Mesenchymal stem cell (in vitro differentiated cells and primary cell): Measurements from ENCODE around the gene MTMR12.

ENCODE experiments used
- DNase-seq: peaks from one replicate; pipeline ENCODE4 v3.0.0-alpha.2; 2013
- H2AFZ ChIP-seq: one replicate; pipeline ENCODE4 v1.6.1; 2013; ENCODE audit warnings: low read depth, mild to moderate bottlenecking, control low read depth, inconsistent platforms, low read length, moderate library complexity
- H2AK5ac ChIP-seq: 2 replicates; pipeline ENCODE4 v1.6.1; 2013; ENCODE audit warnings: low read length, moderate library complexity, mild to moderate bottlenecking, inconsistent platforms; ENCODE audit not compliant: severe bottlenecking
- H2BK120ac ChIP-seq: one replicate; pipeline ENCODE4 v1.6.1; 2013; ENCODE audit warnings: low read depth, mild to moderate bottlenecking, inconsistent platforms, low read length, moderate library complexity
- H2BK12ac ChIP-seq, 2 experiments: one replicate each; pipeline ENCODE4 v1.6.1; 2013; ENCODE audit warnings: inconsistent platforms in 2 of 2, low read length in 2 of 2, mild to moderate bottlenecking in 2 of 2, moderate library complexity in 2 of 2, control low read depth in 1 of 2
- H2BK15ac ChIP-seq: one replicate; pipeline ENCODE4 v1.6.1; 2013; ENCODE audit warnings: mild to moderate bottlenecking, low read depth, inconsistent platforms; ENCODE audit not compliant: poor library complexity, severe bottlenecking
- H2BK5ac ChIP-seq: 2 replicates; pipeline ENCODE4 v1.6.1; 2013; ENCODE audit warnings: low read depth, mild to moderate bottlenecking, low read length, control low read depth, inconsistent platforms; ENCODE audit not compliant: poor library complexity, severe bottlenecking
- H3K14ac ChIP-seq, 2 experiments: one replicate each; pipeline ENCODE4 v1.6.1; 2013; ENCODE audit warnings: inconsistent platforms in 2 of 2, low read length in 2 of 2, control low read depth in 1 of 2, mild to moderate bottlenecking in 1 of 2, moderate library complexity in 1 of 2
- H3K18ac ChIP-seq, 2 experiments: one replicate each; pipeline ENCODE4 v1.6.1; 2013; ENCODE audit warnings: inconsistent platforms in 2 of 2, low read length in 2 of 2, control low read depth in 1 of 2, low read depth in 1 of 2, mild to moderate bottlenecking in 1 of 2
- H3K23ac ChIP-seq, 2 experiments: one replicate each; pipeline ENCODE4 v1.6.1; 2013; ENCODE audit warnings: inconsistent platforms in 2 of 2, low read length in 2 of 2, mild to moderate bottlenecking in 2 of 2, moderate library complexity in 2 of 2, control low read depth in 1 of 2
- H3K27ac ChIP-seq: 2 replicates; pipeline ENCODE4 v1.5.1; 2013; ENCODE audit warnings: mild to moderate bottlenecking, moderate library complexity, low read length, control low read depth, inconsistent platforms; ENCODE audit not compliant: poor library complexity, severe bottlenecking
- H3K27me3 ChIP-seq, 2 experiments: 2 replicates each; pipeline versions ENCODE4 v1.6.1 to v1.7.0; 2013; ENCODE audit warnings: low read length in 2 of 2, mild to moderate bottlenecking in 2 of 2, moderate library complexity in 2 of 2, control low read depth in 1 of 2, inconsistent platforms in 1 of 2; ENCODE audit not compliant: control insufficient read depth in 1 of 2, insufficient read depth in 1 of 2
- H3K36me3 ChIP-seq, 2 experiments: 2 replicates each; pipeline versions ENCODE4 v1.6.1 to v1.7.0; 2013; ENCODE audit warnings: low read length in 2 of 2, control low read depth in 1 of 2, inconsistent platforms in 1 of 2, low read depth in 1 of 2, mild to moderate bottlenecking in 1 of 2; ENCODE audit not compliant: insufficient read depth in 2 of 2, control insufficient read depth in 1 of 2
- H3K4ac ChIP-seq, 2 experiments: one replicate each; pipeline ENCODE4 v1.6.1; 2013; ENCODE audit warnings: inconsistent platforms in 2 of 2, low read length in 2 of 2, mild to moderate bottlenecking in 2 of 2, moderate library complexity in 2 of 2, control low read depth in 1 of 2, low read depth in 1 of 2
- H3K4me1 ChIP-seq: 2 replicates; pipeline ENCODE4 v1.6.1; 2013; ENCODE audit warnings: low read depth, low read length, control low read depth; ENCODE audit not compliant: control insufficient read depth, insufficient read depth
- H3K4me2 ChIP-seq: 2 replicates; pipeline ENCODE4 v1.6.1; 2013; ENCODE audit warnings: low read length, mild to moderate bottlenecking, inconsistent platforms; ENCODE audit not compliant: poor library complexity, severe bottlenecking
- H3K4me3 ChIP-seq, 2 experiments: 2 replicates each; pipeline versions ENCODE4 v1.5.1 to v1.7.0; 2013; ENCODE audit warnings: low read length in 2 of 2, mild to moderate bottlenecking in 2 of 2, control low read depth in 1 of 2, low read depth in 1 of 2; ENCODE audit not compliant: insufficient read depth in 1 of 2
- H3K79me1 ChIP-seq: replicated peaks from 2 replicates; pipeline ENCODE4 v1.6.1; 2013; ENCODE audit warnings: mild to moderate bottlenecking, control low read depth, low read length, inconsistent platforms; ENCODE audit not compliant: poor library complexity, severe bottlenecking
- H3K9ac ChIP-seq: 2 replicates; pipeline ENCODE4 v1.7.0; 2013; ENCODE audit warnings: mild to moderate bottlenecking, low read length, moderate library complexity
- H3K9me3 ChIP-seq: 2 replicates; pipeline ENCODE4 v1.7.0; 2013; ENCODE audit warnings: mild to moderate bottlenecking, low read length; ENCODE audit not compliant: control insufficient read depth
- H4K8ac ChIP-seq: one replicate; pipeline ENCODE4 v1.6.1; 2013; ENCODE audit warnings: inconsistent platforms, mild to moderate bottlenecking, low read length, moderate library complexity
- H4K91ac ChIP-seq: one replicate; pipeline ENCODE4 v1.6.1; 2013; ENCODE audit warnings: mild to moderate bottlenecking, low read length, inconsistent platforms
- WGBS: methylation state at CpG from one replicate; pipeline ENCODE4 v1.1.7; 2013; ENCODE audit warnings: mixed read lengths; 5-methylcytosine and 5-hydroxymethylcytosine counted together

The MTMR12 gene

GRCh38 chr5:32241034-32241783 is 71.5 kb downstream of the MTMR12 start:
- Histone ChIP-seq H4K91ac (no peak overlapping the region), H3K14ac (no peak overlapping the region), H3K27ac (no peak overlapping the region), H3K4me2 (no peak overlapping the region), H3K4me3 (no peak overlapping the region), H2BK12ac (no peak overlapping the region), H3K4ac (no peak overlapping the region), H2BK5ac (no peak overlapping the region), H3K36me3 (peaks cover 16 to 74% of the 10 kb centered on the region in 2 experiments), H3K18ac (no peak overlapping the region), H3K4me1 (no peaks in the 10 kb centered on the region), H3K27me3 (no peaks in the 10 kb centered on the region), H3K79me1 (peaks cover 2% of the 10 kb centered on the region), H3K9me3 (no peaks in the 10 kb centered on the region), H2AFZ (no peak overlapping the region), H4K8ac (no peak overlapping the region), H2AK5ac (no peak overlapping the region), H3K9ac (no peak overlapping the region), H2BK120ac (no peak overlapping the region), H2BK15ac (no peak overlapping the region), H3K23ac (no peak overlapping the region)
- no peak for DNase-seq
- 99% methylated on average over 6 of the region's 7 CpGs for WGBS

- Histone ChIP-seq H3K4me2 (no peak overlapping the region), H2BK15ac (no peak overlapping the region), H4K91ac (no peak overlapping the region), H3K9me3 (no peaks in the 10 kb centered on the region), H3K14ac (no peak overlapping the region), H3K4me3 (no peak overlapping the region), H2BK120ac (no peak overlapping the region), H3K4me1 (peaks cover 2% of the 10 kb centered on the region), H2AFZ (no peak overlapping the region), H3K9ac (no peak overlapping the region), H3K27me3 (no peaks in the 10 kb centered on the region), H3K36me3 (peaks cover 18 to 82% of the 10 kb centered on the region in 2 experiments), H2BK5ac (no peak overlapping the region), H3K27ac (no peak overlapping the region), H3K79me1 (peaks cover 5% of the 10 kb centered on the region), H3K23ac (no peak overlapping the region), H3K18ac (no peak overlapping the region), H2AK5ac (no peak overlapping the region), H3K4ac (no peak overlapping the region), H4K8ac (no peak overlapping the region), H2BK12ac (no peak overlapping the region)
- DNase-seq = no peak
- 100% methylated on average over 5 of the region's 5 CpGs for WGBS
These were observed 73.4 kb downstream of the MTMR12 start for GRCh38 chr5:32239385-32239784.

GRCh38 chr5:32233696-32234447 is 78.9 kb downstream of the MTMR12 start:
- H3K9me3 ChIP-seq = no peaks in the 10 kb centered on the region
- no peak overlapping the region for H3K4me3 ChIP-seq
- H4K8ac ChIP-seq = no peak overlapping the region
- peak; percentile 57 for DNase-seq
- H3K18ac ChIP-seq = peak overlapping the region in 1 of 2 experiments; percentile 28
- H3K4me2 ChIP-seq = no peak overlapping the region
- no peak overlapping the region for H2BK5ac ChIP-seq
- H3K36me3 ChIP-seq = peaks cover 35 to 57% of the 10 kb centered on the region in 2 experiments
- WGBS = 96% methylated on average over 10 of the region's 10 CpGs
- no peak overlapping the region for H2AK5ac ChIP-seq
- H3K79me1 ChIP-seq = peaks cover 13% of the 10 kb centered on the region
- no peak overlapping the region for H3K4ac ChIP-seq
- H2AFZ ChIP-seq = no peak overlapping the region
- no peak overlapping the region for H2BK15ac ChIP-seq
- H3K27ac ChIP-seq = peak overlapping the region; percentile 64
- no peak overlapping the region for H2BK120ac ChIP-seq
- H3K23ac ChIP-seq = no peak overlapping the region
- peaks cover 14% of the 10 kb centered on the region for H3K4me1 ChIP-seq
- no peak overlapping the region for H4K91ac ChIP-seq
- H3K14ac ChIP-seq = no peak overlapping the region
- H3K9ac ChIP-seq = peak overlapping the region; percentile 32
- H3K27me3 ChIP-seq = no peaks in the 10 kb centered on the region
- no peak overlapping the region for H2BK12ac ChIP-seq

GRCh38 chr5:32233220-32233695 is 79.5 kb downstream of the MTMR12 start:
- H2AFZ ChIP-seq = no peak overlapping the region
- no peak for DNase-seq
- H3K4ac ChIP-seq = no peak overlapping the region
- peak overlapping the region; percentile 32 for H3K9ac ChIP-seq
- H3K27me3 ChIP-seq = no peaks in the 10 kb centered on the region
- H3K4me2 ChIP-seq = no peak overlapping the region
- no peak overlapping the region for H2BK120ac ChIP-seq
- no peak overlapping the region for H2BK15ac ChIP-seq
- H4K91ac ChIP-seq = no peak overlapping the region
- H3K18ac ChIP-seq = no peak overlapping the region
- peaks cover 14% of the 10 kb centered on the region for H3K4me1 ChIP-seq
- H3K9me3 ChIP-seq = no peaks in the 10 kb centered on the region
- peak overlapping the region; percentile 64 for H3K27ac ChIP-seq
- WGBS = 90% methylated on average over 3 of the region's 3 CpGs
- H3K79me1 ChIP-seq = peaks cover 15% of the 10 kb centered on the region
- H3K14ac ChIP-seq = no peak overlapping the region
- H2AK5ac ChIP-seq = no peak overlapping the region
- H4K8ac ChIP-seq = no peak overlapping the region
- H2BK5ac ChIP-seq = no peak overlapping the region
- peaks cover 35 to 55% of the 10 kb centered on the region in 2 experiments for H3K36me3 ChIP-seq
- no peak overlapping the region for H2BK12ac ChIP-seq
- H3K4me3 ChIP-seq = no peak overlapping the region
- no peak overlapping the region for H3K23ac ChIP-seq
